Panc1 (cell line): ENCODE measurements around the gene SH3PXD2A.

Source experiments
- POLR2AphosphoS5 ChIP-seq: IDR thresholded peaks from 2 replicates; pipeline ENCODE4 v1.6.1; 2012; ENCODE audit warnings: mild to moderate bottlenecking, low read depth, low read length, moderate library complexity
- SIN3A ChIP-seq: IDR thresholded peaks from 2 replicates; pipeline ENCODE4 v1.6.1; 2012; ENCODE audit warnings: low read depth, mild to moderate bottlenecking, low read length, moderate library complexity, borderline replicate concordance; ENCODE audit not compliant: insufficient read depth
- TF ChIP-seq, protein P1 (sequence below): fragments of 450-650 bp; IDR thresholded peaks from 2 replicates; pipeline ENCODE4 v1.5.1; 2017; ENCODE audit warnings: mild to moderate bottlenecking
- TF ChIP-seq, protein P2 (sequence below), 2 experiments: IDR thresholded peaks; 2 replicates each; pipeline ENCODE4 v1.6.1; 2011 to 2012; ENCODE audit warnings: low read depth in 2 of 2, control low read depth in 1 of 2, low read length in 1 of 2, mild to moderate bottlenecking in 1 of 2, moderate library complexity in 1 of 2; ENCODE audit not compliant: insufficient read depth in 1 of 2

DNA sequence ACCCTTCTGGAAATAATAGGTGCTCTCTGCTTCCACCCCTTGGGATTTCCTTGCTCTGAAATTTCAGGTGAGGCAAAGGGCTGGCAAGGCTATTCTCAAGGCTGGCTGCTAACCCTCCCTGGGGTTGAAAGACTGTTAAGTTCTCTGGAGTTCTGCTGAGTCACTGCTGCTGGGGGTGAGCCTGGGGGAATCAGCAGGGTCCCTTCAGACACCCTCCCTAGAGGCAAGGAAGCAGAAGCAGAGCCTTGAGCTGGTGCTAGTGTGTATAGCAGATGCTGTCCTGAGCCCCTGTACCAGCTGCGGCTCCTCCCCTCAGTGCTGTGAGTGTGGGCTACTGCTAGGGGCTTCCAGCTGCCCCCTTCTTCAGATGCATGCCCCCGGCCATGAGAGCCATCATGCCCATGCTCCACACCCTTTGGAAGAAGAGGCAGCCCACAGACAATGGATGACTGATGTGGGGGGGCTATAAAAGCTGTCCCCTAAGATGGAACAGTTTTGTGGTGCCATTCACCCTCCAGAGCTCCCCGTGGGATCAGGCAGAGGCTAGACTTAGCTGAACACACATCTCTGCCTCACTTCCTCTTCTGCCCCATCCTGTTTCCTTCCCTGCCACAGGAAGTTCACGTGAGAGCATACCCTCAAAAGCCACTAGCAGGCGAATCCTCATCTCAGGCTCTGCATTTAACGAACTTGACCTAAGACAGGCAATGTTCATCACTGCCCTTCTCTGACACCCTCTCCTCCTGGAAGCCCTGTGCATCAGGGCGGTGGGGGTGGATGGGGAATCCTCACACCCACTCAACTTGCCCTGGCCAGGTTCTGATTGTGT, 91.8 kb downstream of the SH3PXD2A start:
- TF ChIP-seq, protein P1, sequence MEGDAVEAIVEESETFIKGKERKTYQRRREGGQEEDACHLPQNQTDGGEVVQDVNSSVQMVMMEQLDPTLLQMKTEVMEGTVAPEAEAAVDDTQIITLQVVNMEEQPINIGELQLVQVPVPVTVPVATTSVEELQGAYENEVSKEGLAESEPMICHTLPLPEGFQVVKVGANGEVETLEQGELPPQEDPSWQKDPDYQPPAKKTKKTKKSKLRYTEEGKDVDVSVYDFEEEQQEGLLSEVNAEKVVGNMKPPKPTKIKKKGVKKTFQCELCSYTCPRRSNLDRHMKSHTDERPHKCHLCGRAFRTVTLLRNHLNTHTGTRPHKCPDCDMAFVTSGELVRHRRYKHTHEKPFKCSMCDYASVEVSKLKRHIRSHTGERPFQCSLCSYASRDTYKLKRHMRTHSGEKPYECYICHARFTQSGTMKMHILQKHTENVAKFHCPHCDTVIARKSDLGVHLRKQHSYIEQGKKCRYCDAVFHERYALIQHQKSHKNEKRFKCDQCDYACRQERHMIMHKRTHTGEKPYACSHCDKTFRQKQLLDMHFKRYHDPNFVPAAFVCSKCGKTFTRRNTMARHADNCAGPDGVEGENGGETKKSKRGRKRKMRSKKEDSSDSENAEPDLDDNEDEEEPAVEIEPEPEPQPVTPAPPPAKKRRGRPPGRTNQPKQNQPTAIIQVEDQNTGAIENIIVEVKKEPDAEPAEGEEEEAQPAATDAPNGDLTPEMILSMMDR: no peak
- TF ChIP-seq POLR2AphosphoS5: no peak
- TF ChIP-seq, protein P2, sequence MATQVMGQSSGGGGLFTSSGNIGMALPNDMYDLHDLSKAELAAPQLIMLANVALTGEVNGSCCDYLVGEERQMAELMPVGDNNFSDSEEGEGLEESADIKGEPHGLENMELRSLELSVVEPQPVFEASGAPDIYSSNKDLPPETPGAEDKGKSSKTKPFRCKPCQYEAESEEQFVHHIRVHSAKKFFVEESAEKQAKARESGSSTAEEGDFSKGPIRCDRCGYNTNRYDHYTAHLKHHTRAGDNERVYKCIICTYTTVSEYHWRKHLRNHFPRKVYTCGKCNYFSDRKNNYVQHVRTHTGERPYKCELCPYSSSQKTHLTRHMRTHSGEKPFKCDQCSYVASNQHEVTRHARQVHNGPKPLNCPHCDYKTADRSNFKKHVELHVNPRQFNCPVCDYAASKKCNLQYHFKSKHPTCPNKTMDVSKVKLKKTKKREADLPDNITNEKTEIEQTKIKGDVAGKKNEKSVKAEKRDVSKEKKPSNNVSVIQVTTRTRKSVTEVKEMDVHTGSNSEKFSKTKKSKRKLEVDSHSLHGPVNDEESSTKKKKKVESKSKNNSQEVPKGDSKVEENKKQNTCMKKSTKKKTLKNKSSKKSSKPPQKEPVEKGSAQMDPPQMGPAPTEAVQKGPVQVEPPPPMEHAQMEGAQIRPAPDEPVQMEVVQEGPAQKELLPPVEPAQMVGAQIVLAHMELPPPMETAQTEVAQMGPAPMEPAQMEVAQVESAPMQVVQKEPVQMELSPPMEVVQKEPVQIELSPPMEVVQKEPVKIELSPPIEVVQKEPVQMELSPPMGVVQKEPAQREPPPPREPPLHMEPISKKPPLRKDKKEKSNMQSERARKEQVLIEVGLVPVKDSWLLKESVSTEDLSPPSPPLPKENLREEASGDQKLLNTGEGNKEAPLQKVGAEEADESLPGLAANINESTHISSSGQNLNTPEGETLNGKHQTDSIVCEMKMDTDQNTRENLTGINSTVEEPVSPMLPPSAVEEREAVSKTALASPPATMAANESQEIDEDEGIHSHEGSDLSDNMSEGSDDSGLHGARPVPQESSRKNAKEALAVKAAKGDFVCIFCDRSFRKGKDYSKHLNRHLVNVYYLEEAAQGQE (IDR thresholded peaks at IDR 0.05; ENCODE audit: insufficient read depth in 1 of 2, low read depth in 2 of 2, low read length in 1 of 2): no peak
- no peak for TF ChIP-seq SIN3A
